HG03064 (cell line): ENCODE data around the gene ZNF18.
"Not testable (repeated sequence)": the region's sequence is repeated elsewhere in the genome, so short reads cannot be mapped to it uniquely, and the experiment has no call there.

ENCODE experiments used
- ATAC-seq: cut with Tn5 transposase; IDR thresholded peaks from one replicate; pipeline ENCODE4 v1.9.1; 2021; ENCODE audit warnings: low read depth; ENCODE audit not compliant: unreplicated experiment

ZNF18 gene

DNA sequence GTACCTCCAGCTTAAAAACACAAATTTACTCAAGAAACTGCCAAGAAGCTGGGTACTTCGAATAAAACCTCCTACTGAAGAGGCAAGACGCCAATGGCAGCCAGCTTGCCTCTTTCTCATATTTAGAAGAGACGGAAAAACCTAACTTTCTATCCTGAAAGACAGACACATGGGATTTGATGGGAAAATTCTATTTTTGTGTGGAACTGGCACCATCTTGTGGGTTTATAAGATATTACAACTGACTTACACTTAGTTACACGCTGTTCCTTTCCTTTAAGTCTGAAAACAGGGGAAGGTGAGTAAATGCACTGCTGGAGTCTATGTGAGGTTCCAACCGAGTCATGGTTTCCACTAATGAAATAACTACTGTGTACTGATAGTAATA, 10.3 kb downstream of the ZNF18 start:
- no peak for ATAC-seq

GRCh38 chr17:11986179-11986941, 10.9 kb downstream of the ZNF18 start:
- no peak for ATAC-seq

DNA sequence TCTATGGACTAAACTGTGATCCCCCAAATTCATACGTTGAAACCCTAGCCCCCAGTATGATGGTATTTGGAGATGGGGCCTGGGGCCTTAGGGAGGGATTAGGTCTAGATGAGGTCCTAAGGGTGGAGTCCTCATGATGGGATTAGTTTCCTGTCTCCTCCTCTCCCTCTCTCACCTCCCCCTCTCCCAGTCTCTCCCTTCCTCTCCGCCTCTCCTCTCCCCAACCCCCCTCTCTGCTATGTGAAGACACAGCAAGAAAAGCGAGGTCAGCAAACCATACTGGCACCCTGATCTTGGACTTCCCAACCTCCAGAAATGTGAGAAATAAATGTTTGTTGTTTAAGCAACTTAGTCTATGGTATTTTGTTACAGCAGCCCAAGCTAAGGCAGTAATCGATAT, 15.4 kb downstream of the ZNF18 start:
- ATAC-seq: no peak

DNA sequence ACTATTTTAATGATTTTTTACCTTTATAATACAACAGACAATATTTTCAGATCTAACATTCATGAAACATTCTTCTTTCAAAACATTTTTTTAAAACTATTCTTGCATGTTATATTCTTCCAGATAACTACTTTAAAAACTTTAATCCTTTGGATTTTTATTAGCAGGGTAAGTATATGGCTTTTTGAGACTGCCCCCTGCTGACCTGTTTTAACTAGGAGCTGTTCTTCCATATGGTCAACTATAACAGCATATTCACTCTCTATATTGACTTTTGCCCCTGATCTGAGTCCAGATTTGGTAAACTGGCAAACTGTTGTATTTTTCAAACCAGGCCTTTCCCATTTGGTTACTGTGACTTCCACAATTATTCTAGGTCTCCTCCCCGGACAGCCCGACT, 16.5 kb downstream of the ZNF18 start:
- ATAC-seq: no peak

DNA sequence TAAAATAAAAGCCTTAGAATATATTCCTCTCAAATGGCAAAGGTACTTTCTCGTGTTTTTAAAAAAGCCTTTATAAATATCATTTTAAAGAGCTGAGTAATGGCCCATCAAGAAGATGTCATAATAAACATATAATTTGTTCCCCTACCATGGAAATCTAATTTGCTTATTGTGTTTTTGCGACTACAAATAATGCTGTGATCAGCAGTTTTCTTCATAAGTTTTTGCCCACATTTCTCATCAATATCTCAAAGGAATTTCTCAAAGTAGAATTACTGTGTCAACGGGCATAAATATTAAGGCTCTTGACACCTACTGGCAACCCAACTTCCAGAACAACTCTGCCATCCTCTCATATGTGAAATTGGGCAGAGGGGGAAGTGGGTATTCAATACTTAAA, 17.5 kb downstream of the ZNF18 start:
- ATAC-seq: no peak

DNA sequence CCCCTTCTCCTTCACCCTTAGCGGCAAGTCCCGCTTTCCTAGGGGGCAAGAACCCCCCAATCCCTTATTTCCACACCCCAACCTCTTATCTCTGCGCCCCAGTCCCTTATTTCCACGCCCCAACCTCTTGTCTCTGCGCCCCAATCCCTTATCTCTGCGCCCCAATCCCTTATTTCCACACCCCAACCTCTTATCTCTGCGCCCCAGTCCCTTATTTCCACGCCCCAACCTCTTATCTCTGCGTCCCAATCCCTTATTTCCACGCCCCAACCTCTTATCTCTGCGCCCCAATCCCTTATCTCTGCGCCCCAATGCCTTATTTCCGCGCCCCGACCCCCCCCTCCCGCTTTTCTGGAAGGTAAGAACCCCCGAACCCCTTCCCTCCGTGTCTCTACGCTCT, 24.5 kb downstream of the ZNF18 start:
- ATAC-seq: not testable (repeated sequence)

DNA sequence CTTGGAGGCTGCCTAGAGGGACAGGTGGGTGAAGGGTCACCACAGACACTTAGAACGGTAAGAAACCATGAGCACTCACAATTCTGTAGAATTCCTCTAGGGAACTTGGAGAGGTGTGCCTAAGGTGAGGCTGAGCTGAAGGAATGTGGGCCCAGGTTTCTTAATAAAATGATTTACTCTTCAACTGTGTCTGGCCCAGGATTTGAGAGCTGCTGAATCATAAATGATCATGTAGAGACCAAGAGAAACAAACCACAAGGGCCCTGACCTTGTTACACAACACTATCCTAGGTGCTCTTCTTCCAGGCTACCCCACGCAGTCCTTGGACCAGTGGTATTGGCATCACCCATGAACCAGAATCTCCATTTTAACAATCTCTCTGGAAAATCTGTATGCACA, 27.7 kb downstream of the ZNF18 start:
- ATAC-seq: no peak

DNA sequence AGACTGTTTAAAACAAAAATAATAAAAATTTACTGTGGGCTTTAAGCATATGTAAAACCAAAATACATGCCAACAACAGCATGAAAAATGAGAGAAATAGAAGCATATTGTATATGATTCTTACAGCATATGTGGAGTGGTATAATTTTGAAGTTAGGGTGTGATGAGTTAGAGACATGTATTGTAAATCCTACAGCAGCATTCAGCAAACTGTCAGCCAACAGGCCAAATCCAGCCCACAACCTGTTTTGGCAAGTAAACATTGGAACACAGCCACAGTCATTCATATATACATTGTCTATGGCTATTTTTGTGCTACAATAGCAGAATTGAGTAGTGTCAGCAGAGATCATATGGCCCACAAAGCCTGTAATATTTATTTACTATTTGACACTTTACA, 42.3 kb downstream of the ZNF18 start:
- no peak for ATAC-seq

DNA sequence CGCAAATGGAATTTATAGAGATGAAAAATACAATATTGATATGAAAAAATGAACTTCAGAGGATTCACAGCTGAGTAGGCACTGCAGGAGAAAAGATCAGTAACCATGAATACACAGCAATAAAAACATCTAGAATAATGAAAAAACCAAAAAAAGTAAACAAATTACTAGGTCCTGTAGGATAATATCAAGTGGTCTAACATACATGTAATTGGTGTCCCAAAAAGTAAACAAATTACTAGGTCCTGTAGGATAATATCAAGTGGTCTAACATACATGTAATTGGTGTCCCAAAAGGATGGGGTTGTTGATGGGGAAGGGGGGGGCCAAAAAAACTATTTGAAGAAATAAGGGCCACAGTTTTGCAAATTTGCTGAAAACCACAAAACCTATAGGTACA, 43.4 kb downstream of the ZNF18 start:
- no peak for ATAC-seq

- ATAC-seq: no peak
These were observed 44.7 kb downstream of the ZNF18 start for GRCh38 chr17:11952610-11953009.

DNA sequence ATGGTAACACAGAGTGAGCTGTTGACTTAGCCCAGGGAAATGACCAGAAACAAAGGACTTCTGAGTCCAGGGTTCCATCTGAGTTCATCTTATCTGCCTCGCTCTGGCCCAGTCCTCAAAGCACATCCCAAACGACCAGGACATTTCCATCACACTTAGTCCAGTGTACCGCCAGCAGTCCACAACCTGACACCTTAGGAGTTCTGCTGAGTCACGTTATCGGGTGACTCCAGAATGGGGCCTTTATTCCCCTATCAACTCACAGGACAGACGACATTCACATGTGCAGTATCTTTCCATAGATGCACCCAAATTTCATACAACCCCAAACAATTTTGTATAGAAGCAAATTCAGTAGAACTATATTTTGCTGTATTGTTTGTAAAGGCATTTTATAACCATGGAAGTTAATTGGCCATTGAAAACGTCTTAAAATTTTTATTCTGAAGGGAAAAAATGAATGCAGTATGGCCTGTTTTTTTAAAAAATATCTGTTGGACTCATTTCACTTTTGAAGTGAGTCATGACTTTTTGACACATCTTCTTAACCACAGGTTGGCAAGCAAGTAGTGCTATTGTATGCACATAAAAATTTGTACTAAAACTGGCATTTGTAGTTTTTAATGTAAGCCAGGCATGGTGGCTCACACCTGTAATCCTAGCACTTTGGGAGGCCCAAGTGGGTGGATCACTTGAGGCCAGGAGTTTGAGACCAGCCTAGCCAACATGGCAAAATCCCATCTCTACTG, 46.3 kb downstream of the ZNF18 start:
- no peak for ATAC-seq

DNA sequence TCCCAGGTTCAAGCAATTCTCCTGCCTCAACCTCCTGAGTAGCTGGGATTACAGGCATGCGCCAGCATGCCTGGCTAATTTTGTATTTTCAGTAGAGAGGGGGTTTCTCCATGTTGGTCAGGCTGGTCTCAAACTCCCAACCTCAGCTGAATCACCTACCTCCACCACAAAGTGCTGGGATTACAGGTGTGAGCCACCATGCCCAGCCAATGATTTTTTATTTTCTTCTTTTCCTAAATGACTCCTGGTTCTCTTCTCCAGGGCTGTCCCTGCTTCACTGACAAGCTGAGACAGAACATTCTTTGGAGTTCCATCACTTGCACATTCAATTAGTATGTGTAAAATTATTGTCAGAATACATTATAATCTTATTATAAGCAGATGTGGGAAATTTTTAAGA, 47.7 kb downstream of the ZNF18 start:
- not testable (repeated sequence) for ATAC-seq

GRCh38 chr17:11948789-11949188, 48.5 kb downstream of the ZNF18 start:
- no peak for ATAC-seq

- no peak for ATAC-seq
These were observed 52.7 kb downstream of the ZNF18 start for GRCh38 chr17:11944587-11944986.

DNA sequence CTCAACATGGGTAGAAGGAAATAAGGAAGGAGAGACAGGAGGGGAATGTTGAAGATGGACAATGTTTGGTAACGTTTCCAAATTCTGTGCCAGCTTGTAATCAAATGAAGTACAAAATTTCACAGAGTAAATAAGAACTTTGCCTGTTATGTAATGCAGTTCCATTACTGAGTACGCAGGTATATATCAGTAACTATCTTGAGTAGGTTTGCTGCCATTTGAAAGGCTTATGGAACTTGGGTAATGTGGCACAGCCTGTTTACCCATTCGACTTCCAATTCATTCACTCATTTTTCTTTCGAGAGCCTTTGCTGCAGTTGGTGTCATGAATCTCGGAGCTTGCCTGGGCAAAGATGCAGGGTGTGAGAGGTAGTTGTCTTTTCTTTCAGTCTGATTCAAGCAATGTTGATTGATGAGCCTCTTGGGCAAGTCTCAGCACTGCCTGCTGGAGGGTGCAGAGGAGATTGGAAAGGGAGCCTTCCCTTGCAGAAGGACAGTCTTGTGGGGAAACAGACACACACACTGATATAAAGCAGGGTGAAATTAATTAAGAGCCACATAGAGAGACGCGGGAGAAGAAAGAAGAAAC, 53.4 kb downstream of the ZNF18 start:
- ATAC-seq: no peak

GRCh38 chr17:11943086-11943485, 54.2 kb downstream of the ZNF18 start:
- not testable (repeated sequence) for ATAC-seq

DNA sequence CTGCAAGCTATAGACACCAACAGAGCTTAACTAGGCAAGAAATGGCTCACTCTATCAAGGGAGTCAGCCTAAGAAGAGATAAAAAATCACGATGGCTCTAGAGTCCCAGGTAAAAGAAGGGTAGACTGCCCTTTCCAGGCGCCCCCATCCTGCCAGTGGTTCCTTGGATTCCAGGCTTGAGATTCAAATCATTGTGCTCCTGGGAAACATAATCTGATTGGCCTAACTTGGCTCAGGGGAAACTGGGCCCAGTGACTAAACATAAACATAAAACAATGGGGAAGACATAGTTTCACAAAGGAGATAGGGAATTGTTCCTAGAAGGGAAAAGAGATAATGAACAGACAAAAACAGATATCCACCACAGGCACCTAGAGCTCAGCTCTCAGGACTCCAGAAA, 56.4 kb downstream of the ZNF18 start:
- no peak for ATAC-seq

GRCh38 chr17:11935734-11936406, 61.4 kb downstream of the ZNF18 start:
- no peak for ATAC-seq

DNA sequence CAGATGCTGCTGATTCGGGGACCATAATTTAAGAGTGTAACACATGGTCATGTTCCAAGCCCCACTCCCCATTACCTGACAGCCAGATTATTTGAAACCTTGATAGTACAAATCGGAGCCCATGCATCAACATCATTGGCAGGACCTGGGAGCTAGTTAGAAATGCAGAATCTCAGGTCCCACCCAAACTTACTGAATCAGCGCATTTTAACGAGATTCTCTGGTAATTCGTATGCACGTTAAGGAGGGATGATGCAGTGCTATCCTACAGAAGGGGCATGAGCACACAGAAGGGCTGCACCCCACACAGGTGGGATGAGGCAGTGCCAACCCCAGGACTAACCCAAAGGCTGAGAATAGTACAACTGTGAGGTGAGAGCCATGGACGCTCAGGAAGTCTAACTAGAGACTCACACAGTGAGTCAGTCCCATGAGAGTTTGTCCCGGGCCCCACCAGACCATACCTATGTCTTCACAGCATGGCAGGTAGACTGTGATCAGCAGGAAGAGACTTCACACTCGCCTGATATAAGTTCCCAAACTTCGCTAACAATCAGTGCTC, 64.9 kb downstream of the ZNF18 start:
- no peak for ATAC-seq

DNA sequence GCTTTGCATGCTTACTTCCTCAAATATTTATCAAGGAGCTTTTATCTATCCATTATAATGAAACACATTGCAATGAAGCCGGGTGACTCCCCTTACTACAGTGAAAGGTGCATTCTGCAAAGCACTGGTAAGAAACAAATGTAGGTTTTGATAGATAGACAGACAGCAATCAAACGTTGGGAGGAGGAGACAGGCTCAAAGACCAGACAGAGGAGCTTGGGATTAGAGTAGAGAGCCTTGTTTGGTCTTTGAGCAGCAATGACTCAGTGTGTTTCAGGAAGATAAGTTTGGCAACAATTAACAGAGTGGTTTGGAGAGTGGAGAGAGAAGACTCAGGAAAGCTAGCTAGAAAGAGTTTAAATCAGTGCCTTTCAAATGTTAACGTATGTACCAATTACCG, 68.8 kb downstream of the ZNF18 start:
- no peak for ATAC-seq
